ENCODE data around the gene CHD1L. TPM values are rescaled to one million over a fixed set of nuclear protein-coding genes. Genes with fewer than 3 reads are reported as not detected.

Gene CHD1L
- total and polyA plus RNA-seq, 2 of the 13 experiments (the other 11 are each of a cell fraction or from before 2014, with no cell fraction given) = 74.3 to 111 TPM

DNA sequence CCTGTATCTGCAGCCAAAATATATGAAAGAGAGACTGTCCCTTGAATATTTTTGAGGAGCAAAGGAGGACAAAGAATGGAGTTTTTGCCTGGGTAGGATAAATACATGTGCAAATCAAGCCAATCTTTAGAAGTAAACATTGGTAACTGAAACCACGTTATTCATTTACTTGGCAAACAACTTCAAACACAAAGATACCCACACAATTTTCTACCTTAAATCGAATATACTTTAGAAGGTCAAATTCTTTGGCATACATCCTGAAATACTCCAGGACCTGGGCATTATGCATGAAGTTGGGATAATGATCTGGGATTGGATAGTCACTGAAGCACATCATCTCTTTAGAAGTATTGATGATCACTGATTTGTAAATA is 27.0 kb upstream of the CHD1L start (continued):
- TF ChIP-seq GATA4 (IDR thresholded peaks at IDR 0.05; ENCODE audit: borderline replicate concordance, low read depth) (peak; percentile 91), FOXA3 (CRISPR knock-in tag; IDR thresholded peaks at IDR 0.05) (peak; percentile 90), CREB1 (IDR thresholded peaks at IDR 0.05) (no peak), CREB1 (CRISPR knock-in tag; IDR thresholded peaks at IDR 0.05) (peak; percentile 80), GATAD2A (CRISPR knock-in tag; IDR thresholded peaks at IDR 0.05) (peak; percentile 92)
- TF ChIP-seq, protein P1, sequence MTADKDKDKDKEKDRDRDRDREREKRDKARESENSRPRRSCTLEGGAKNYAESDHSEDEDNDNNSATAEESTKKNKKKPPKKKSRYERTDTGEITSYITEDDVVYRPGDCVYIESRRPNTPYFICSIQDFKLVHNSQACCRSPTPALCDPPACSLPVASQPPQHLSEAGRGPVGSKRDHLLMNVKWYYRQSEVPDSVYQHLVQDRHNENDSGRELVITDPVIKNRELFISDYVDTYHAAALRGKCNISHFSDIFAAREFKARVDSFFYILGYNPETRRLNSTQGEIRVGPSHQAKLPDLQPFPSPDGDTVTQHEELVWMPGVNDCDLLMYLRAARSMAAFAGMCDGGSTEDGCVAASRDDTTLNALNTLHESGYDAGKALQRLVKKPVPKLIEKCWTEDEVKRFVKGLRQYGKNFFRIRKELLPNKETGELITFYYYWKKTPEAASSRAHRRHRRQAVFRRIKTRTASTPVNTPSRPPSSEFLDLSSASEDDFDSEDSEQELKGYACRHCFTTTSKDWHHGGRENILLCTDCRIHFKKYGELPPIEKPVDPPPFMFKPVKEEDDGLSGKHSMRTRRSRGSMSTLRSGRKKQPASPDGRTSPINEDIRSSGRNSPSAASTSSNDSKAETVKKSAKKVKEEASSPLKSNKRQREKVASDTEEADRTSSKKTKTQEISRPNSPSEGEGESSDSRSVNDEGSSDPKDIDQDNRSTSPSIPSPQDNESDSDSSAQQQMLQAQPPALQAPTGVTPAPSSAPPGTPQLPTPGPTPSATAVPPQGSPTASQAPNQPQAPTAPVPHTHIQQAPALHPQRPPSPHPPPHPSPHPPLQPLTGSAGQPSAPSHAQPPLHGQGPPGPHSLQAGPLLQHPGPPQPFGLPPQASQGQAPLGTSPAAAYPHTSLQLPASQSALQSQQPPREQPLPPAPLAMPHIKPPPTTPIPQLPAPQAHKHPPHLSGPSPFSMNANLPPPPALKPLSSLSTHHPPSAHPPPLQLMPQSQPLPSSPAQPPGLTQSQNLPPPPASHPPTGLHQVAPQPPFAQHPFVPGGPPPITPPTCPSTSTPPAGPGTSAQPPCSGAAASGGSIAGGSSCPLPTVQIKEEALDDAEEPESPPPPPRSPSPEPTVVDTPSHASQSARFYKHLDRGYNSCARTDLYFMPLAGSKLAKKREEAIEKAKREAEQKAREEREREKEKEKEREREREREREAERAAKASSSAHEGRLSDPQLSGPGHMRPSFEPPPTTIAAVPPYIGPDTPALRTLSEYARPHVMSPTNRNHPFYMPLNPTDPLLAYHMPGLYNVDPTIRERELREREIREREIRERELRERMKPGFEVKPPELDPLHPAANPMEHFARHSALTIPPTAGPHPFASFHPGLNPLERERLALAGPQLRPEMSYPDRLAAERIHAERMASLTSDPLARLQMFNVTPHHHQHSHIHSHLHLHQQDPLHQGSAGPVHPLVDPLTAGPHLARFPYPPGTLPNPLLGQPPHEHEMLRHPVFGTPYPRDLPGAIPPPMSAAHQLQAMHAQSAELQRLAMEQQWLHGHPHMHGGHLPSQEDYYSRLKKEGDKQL (CRISPR knock-in tag; IDR thresholded peaks at IDR 0.05; ENCODE audit: low read depth) = peak; percentile 84
- TF ChIP-seq, protein P2, sequence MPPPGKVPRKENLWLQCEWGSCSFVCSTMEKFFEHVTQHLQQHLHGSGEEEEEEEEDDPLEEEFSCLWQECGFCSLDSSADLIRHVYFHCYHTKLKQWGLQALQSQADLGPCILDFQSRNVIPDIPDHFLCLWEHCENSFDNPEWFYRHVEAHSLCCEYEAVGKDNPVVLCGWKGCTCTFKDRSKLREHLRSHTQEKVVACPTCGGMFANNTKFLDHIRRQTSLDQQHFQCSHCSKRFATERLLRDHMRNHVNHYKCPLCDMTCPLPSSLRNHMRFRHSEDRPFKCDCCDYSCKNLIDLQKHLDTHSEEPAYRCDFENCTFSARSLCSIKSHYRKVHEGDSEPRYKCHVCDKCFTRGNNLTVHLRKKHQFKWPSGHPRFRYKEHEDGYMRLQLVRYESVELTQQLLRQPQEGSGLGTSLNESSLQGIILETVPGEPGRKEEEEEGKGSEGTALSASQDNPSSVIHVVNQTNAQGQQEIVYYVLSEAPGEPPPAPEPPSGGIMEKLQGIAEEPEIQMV (CRISPR knock-in tag; IDR thresholded peaks at IDR 0.05; ENCODE audit: low read depth) = peak; percentile 32; the same call in 1 of the 2 replicates
- TF ChIP-seq, protein P3, sequence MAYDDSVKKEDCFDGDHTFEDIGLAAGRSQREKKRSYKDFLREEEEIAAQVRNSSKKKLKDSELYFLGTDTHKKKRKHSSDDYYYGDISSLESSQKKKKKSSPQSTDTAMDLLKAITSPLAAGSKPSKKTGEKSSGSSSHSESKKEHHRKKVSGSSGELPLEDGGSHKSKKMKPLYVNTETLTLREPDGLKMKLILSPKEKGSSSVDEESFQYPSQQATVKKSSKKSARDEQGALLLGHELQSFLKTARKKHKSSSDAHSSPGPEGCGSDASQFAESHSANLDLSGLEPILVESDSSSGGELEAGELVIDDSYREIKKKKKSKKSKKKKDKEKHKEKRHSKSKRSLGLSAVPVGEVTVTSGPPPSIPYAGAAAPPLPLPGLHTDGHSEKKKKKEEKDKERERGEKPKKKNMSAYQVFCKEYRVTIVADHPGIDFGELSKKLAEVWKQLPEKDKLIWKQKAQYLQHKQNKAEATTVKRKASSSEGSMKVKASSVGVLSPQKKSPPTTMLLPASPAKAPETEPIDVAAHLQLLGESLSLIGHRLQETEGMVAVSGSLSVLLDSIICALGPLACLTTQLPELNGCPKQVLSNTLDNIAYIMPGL (CRISPR knock-in tag; IDR thresholded peaks at IDR 0.05; ENCODE audit: borderline replicate concordance in 1 of 2, low read depth in 1 of 2) = no peak
- TF ChIP-seq, protein P4, sequence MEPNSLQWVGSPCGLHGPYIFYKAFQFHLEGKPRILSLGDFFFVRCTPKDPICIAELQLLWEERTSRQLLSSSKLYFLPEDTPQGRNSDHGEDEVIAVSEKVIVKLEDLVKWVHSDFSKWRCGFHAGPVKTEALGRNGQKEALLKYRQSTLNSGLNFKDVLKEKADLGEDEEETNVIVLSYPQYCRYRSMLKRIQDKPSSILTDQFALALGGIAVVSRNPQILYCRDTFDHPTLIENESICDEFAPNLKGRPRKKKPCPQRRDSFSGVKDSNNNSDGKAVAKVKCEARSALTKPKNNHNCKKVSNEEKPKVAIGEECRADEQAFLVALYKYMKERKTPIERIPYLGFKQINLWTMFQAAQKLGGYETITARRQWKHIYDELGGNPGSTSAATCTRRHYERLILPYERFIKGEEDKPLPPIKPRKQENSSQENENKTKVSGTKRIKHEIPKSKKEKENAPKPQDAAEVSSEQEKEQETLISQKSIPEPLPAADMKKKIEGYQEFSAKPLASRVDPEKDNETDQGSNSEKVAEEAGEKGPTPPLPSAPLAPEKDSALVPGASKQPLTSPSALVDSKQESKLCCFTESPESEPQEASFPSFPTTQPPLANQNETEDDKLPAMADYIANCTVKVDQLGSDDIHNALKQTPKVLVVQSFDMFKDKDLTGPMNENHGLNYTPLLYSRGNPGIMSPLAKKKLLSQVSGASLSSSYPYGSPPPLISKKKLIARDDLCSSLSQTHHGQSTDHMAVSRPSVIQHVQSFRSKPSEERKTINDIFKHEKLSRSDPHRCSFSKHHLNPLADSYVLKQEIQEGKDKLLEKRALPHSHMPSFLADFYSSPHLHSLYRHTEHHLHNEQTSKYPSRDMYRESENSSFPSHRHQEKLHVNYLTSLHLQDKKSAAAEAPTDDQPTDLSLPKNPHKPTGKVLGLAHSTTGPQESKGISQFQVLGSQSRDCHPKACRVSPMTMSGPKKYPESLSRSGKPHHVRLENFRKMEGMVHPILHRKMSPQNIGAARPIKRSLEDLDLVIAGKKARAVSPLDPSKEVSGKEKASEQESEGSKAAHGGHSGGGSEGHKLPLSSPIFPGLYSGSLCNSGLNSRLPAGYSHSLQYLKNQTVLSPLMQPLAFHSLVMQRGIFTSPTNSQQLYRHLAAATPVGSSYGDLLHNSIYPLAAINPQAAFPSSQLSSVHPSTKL (CRISPR knock-in tag; IDR thresholded peaks at IDR 0.05) = peak; percentile 92
- TF ChIP-seq, protein P5, sequence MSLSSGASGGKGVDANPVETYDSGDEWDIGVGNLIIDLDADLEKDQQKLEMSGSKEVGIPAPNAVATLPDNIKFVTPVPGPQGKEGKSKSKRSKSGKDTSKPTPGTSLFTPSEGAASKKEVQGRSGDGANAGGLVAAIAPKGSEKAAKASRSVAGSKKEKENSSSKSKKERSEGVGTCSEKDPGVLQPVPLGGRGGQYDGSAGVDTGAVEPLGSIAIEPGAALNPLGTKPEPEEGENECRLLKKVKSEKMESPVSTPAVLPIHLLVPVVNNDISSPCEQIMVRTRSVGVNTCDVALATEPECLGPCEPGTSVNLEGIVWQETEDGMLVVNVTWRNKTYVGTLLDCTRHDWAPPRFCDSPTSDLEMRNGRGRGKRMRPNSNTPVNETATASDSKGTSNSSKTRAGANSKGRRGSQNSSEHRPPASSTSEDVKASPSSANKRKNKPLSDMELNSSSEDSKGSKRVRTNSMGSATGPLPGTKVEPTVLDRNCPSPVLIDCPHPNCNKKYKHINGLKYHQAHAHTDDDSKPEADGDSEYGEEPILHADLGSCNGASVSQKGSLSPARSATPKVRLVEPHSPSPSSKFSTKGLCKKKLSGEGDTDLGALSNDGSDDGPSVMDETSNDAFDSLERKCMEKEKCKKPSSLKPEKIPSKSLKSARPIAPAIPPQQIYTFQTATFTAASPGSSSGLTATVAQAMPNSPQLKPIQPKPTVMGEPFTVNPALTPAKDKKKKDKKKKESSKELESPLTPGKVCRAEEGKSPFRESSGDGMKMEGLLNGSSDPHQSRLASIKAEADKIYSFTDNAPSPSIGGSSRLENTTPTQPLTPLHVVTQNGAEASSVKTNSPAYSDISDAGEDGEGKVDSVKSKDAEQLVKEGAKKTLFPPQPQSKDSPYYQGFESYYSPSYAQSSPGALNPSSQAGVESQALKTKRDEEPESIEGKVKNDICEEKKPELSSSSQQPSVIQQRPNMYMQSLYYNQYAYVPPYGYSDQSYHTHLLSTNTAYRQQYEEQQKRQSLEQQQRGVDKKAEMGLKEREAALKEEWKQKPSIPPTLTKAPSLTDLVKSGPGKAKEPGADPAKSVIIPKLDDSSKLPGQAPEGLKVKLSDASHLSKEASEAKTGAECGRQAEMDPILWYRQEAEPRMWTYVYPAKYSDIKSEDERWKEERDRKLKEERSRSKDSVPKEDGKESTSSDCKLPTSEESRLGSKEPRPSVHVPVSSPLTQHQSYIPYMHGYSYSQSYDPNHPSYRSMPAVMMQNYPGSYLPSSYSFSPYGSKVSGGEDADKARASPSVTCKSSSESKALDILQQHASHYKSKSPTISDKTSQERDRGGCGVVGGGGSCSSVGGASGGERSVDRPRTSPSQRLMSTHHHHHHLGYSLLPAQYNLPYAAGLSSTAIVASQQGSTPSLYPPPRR (CRISPR knock-in tag; IDR thresholded peaks at IDR 0.05; ENCODE audit: borderline replicate concordance) = peak; percentile 87
